DMS153 treated with DMSO at 0.1 percent for 48 hours (cell line): ENCODE results near the gene STX2.
"Not testable (repeated sequence)": the region's sequence is repeated elsewhere in the genome, so short reads cannot be mapped to it uniquely, and the experiment has no call there.

Experiments
- DNase-seq: peaks from one replicate; lab custom pipeline; 2025; ENCODE audit not compliant: unreplicated experiment; lab: John Stamatoyannopoulos, UW

The STX2 gene

GRCh38 chr12:130838951-130839769, at the start of gene STX2:
TSS of gene STX2 (minus strand) at chr12:130839250. CDS start at chr12:130839099, 151 bp downstream.
- peak; percentile 87 for DNase-seq

- not testable (repeated sequence) for DNase-seq
Observed at GRCh38 chr12:130887190-130887589, 48.1 kb upstream of the STX2 start.

GRCh38 chr12:130881548-130881947, 42.5 kb upstream of the STX2 start:
- DNase-seq = no peak

GRCh38 chr12:130881046-130881445, 42.0 kb upstream of the STX2 start:
- DNase-seq = no peak

- no peak for DNase-seq
Observed at GRCh38 chr12:130880411-130880885, 41.4 kb upstream of the STX2 start.

GRCh38 chr12:130879781-130880389, 40.8 kb upstream of the STX2 start:
- DNase-seq = no peak

GRCh38 chr12:130879212-130879686, 40.2 kb upstream of the STX2 start:
- no peak for DNase-seq

- DNase-seq = no peak
Observed at GRCh38 chr12:130878193-130879185, 39.4 kb upstream of the STX2 start.

GRCh38 chr12:130877333-130877732, 38.3 kb upstream of the STX2 start:
- no peak for DNase-seq

- no peak for DNase-seq
Observed at GRCh38 chr12:130876758-130877157, 37.7 kb upstream of the STX2 start.

GRCh38 chr12:130876297-130876696, 37.2 kb upstream of the STX2 start:
- DNase-seq = no peak

- not testable (repeated sequence) for DNase-seq
Observed at GRCh38 chr12:130875708-130876107, 36.7 kb upstream of the STX2 start.

GRCh38 chr12:130875193-130875592, 36.1 kb upstream of the STX2 start:
- no peak for DNase-seq

- DNase-seq = no peak
Observed at GRCh38 chr12:130874696-130875095, 35.6 kb upstream of the STX2 start.

- DNase-seq = no peak
Observed at GRCh38 chr12:130873825-130874224, 34.8 kb upstream of the STX2 start.

- no peak for DNase-seq
Observed at GRCh38 chr12:130873106-130873795, 34.2 kb upstream of the STX2 start.

- DNase-seq = no peak
Observed at GRCh38 chr12:130872179-130873096, 33.4 kb upstream of the STX2 start.

GRCh38 chr12:130871286-130872178, 32.5 kb upstream of the STX2 start, which contains the start of gene RAN:
TSS of gene RAN (plus strand) at chr12:130872066. CDS start at chr12:130872594, 528 bp downstream.
- peak; percentile 74 for DNase-seq
